Loucy (cell line): Measurements from ENCODE around the gene CAPNS1.

Experiments used
- EZH2phosphoT487 ChIP-seq: fragments of 200-600 bp; IDR thresholded peaks from 2 replicates; pipeline ENCODE4 v1.6.1; 2018; ENCODE audit warnings: antibody characterized with exemption, mild to moderate bottlenecking, moderate library complexity, borderline replicate concordance
- TF ChIP-seq, protein P1 (sequence below): fragments of 200-600 bp; sonication (generic); conservative IDR thresholded peaks from 2 replicates; pipeline ENCODE4 v1.5.1; 2014; ENCODE audit warnings: mild to moderate bottlenecking, antibody characterized with exemption, low read length

DNA sequence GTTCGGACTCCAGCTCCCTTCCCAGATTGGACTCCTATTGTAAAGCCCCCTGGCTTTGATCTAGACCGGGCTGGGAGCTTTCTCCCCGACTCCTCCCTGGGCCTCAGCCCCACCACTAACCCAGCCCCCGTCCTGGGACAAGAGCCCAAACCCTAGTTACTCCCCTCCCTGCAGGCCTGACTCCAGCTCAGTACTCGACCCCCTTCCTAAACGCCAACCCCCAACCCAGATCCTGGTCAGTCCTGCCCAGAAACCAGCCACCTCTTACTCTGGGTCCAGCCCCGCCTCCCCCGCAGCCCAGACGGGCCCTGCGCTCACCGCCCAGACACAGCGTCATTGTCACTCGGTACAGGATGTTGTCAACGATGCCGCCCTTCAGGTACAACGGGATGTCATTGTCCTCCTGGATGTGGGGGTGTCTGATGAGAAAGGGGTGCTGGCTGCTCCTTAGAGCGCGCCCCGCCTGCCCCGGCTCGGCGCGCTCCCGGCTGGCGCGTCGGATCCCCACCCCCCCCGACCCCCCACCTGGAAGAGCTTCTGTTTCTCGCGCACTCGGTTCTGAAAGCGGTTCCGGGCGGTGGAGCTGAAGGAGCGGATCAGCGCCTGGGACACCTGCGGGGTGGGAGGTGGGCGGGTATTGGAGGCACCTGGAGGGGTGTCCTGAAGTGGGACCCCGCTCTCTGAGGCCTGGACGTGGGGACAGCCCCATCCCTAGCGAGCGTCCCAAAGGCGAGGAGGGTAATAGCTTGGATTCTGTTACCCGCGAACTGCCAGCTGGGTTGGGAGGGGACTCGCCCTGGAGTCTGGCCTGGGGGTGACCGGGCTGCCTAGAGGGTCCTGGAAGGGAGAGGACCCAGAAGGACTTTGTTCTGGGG lies 11.5 kb downstream of the CAPNS1 start:
- TF ChIP-seq, protein P1, sequence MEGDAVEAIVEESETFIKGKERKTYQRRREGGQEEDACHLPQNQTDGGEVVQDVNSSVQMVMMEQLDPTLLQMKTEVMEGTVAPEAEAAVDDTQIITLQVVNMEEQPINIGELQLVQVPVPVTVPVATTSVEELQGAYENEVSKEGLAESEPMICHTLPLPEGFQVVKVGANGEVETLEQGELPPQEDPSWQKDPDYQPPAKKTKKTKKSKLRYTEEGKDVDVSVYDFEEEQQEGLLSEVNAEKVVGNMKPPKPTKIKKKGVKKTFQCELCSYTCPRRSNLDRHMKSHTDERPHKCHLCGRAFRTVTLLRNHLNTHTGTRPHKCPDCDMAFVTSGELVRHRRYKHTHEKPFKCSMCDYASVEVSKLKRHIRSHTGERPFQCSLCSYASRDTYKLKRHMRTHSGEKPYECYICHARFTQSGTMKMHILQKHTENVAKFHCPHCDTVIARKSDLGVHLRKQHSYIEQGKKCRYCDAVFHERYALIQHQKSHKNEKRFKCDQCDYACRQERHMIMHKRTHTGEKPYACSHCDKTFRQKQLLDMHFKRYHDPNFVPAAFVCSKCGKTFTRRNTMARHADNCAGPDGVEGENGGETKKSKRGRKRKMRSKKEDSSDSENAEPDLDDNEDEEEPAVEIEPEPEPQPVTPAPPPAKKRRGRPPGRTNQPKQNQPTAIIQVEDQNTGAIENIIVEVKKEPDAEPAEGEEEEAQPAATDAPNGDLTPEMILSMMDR, result no peak
- TF ChIP-seq EZH2phosphoT487, result no peak
